ENCODE data around the gene SFXN5. TPM values are rescaled to one million over a fixed set of nuclear protein-coding genes. Genes with fewer than 3 reads are reported as not detected.

Gene SFXN5
- total RNA-seq, 3 donors from 2014 or later = 5.2 to 7.3 (median 5.3) TPM

GRCh38 chr2:73088703-73089102 lies 17.2 kb upstream of the SFXN5 start:
- Mint-ChIP-seq H3K27me3 (ENCODE audit: low read depth) (no peaks in the 10 kb centered on the region), H3K4me3 (no peak overlapping the region), H3K4me1 (ENCODE audit: low read depth) (no peaks in the 10 kb centered on the region), H3K36me3 (ENCODE audit: insufficient read depth) (no peaks in the 10 kb centered on the region), H3K9me3 (no peaks in the 10 kb centered on the region)
- ATAC-seq (no peak), DNase-seq (no peak)

DNA sequence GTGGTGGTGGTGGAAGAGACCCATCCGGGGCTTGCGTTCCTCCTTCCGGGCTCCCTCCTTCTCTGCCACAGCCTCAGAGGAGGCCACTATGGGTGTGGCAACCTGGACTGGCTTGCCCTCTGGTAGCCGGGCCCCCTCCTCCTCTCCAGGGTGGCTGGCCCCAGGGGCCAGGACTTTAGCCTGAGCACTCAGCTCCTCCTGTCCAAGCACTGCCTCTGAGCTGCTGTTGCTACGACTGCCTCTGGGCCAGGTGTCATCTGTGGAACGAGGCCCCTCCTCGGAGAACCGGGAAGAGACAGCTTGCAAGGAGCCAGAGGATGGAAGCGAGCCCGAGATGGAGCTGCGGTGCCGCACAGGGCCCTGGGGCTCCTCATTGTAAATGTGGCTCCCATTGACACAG lies 16.7 kb upstream of the SFXN5 start:
- DNase-seq (no peak), ATAC-seq (no peak)
- no peak overlapping the region for H3K4me3 Mint-ChIP-seq
- H3K4me1 Mint-ChIP-seq (ENCODE audit: low read depth) = no peaks in the 10 kb centered on the region
- no peaks in the 10 kb centered on the region for H3K9me3 Mint-ChIP-seq
- H3K27me3 Mint-ChIP-seq (ENCODE audit: low read depth) = no peaks in the 10 kb centered on the region
- no peaks in the 10 kb centered on the region for H3K36me3 Mint-ChIP-seq (ENCODE audit: insufficient read depth)

- no peak for ATAC-seq
- Mint-ChIP-seq H3K36me3 (ENCODE audit: insufficient read depth) (no peaks in the 10 kb centered on the region), H3K4me1 (ENCODE audit: low read depth) (no peaks in the 10 kb centered on the region), H3K9me3 (no peaks in the 10 kb centered on the region), H3K27me3 (ENCODE audit: low read depth) (no peaks in the 10 kb centered on the region), H3K4me3 (no peak overlapping the region)
- DNase-seq = no peak
Observed at GRCh38 chr2:73087311-73087710, 15.8 kb upstream of the SFXN5 start.

DNA sequence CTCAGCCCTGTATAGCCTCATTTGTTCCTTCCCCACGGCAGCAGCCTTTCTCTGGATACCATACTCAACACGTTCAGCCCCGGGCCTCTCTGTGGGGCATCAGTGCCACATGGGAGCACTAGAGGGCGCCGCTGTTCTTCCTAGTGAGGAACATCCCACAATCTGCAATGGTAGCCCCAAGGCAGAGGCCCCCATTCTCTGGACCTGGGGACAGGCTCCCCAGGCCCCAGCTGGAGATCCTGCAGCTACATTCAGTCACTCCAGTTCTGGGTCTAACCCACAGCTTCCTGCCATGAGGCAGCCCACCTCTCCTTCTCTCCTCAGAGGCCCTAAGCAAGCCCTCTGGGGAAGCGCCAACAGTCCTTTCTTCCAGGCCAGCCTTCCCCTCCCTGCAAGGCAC lies 14.2 kb upstream of the SFXN5 start:
- Mint-ChIP-seq H3K4me1 (ENCODE audit: low read depth) (no peaks in the 10 kb centered on the region), H3K9me3 (no peaks in the 10 kb centered on the region), H3K36me3 (ENCODE audit: insufficient read depth) (no peaks in the 10 kb centered on the region), H3K4me3 (no peak overlapping the region), H3K27me3 (ENCODE audit: low read depth) (no peaks in the 10 kb centered on the region)
- ATAC-seq (peak; percentile 91 to 92), DNase-seq (peak; percentile 82)

GRCh38 chr2:73084971-73085370 lies 13.5 kb upstream of the SFXN5 start:
- Mint-ChIP-seq H3K27me3 (ENCODE audit: low read depth) (no peaks in the 10 kb centered on the region), H3K36me3 (ENCODE audit: insufficient read depth) (no peaks in the 10 kb centered on the region), H3K9me3 (no peaks in the 10 kb centered on the region), H3K4me3 (no peak overlapping the region), H3K4me1 (ENCODE audit: low read depth) (no peaks in the 10 kb centered on the region)
- no peak for ATAC-seq
- no peak for DNase-seq

GRCh38 chr2:73083886-73084800 lies 12.6 kb upstream of the SFXN5 start:
- Mint-ChIP-seq H3K9me3 (no peaks in the 10 kb centered on the region), H3K27me3 (ENCODE audit: low read depth) (no peaks in the 10 kb centered on the region), H3K36me3 (ENCODE audit: insufficient read depth) (no peaks in the 10 kb centered on the region), H3K4me1 (ENCODE audit: low read depth) (no peaks in the 10 kb centered on the region), H3K4me3 (no peak overlapping the region)
- ATAC-seq = no peak
- no peak for DNase-seq

DNA sequence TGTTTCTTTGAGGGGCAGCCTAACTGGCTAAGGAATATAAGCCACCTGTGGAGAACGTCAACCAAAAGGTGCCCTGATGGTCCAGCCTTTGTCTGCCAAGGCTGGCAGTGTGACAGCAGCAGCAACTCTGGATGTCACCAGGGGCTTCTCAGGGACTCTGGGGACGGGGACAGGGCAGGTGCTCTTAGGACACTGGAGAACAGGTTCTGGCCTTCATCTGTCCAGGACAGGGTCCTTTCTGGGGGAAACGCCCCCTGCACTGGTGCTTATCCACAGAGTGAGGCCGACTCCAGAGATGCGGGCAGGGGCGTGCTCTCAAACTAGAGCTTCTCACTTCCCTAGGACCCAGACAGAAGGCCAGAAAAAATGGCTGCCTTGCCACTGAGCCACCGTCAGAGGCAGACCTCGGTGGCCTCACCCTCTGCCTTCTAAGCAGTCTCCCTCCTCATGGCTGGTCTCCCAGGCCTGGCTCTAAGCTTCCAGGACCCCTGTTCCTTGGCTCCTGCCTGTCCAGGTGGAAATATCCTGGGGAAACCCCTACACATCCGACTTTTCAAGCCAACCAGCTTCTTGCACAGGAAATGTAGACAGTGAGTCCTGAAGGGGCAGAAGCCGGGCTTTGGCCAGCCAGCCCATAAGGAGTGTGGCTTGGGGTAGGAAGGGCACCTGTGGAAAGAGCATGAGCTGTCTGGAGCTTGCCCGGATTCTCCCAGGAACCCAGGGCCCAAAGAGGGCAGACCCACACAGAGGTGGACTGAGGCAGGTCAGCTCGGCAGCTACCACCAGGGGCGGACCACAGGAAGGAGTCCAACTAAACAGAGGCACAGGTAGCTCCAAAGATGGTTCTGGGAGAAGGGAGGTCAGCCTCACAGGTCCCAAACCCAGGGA lies 11.3 kb upstream of the SFXN5 start:
- ATAC-seq (no peak), DNase-seq (no peak)
- H3K36me3 Mint-ChIP-seq (ENCODE audit: insufficient read depth) = no peaks in the 10 kb centered on the region
- H3K9me3 Mint-ChIP-seq = no peaks in the 10 kb centered on the region
- H3K4me3 Mint-ChIP-seq = no peak overlapping the region
- H3K27me3 Mint-ChIP-seq (ENCODE audit: low read depth) = no peaks in the 10 kb centered on the region
- no peaks in the 10 kb centered on the region for H3K4me1 Mint-ChIP-seq (ENCODE audit: low read depth)

DNA sequence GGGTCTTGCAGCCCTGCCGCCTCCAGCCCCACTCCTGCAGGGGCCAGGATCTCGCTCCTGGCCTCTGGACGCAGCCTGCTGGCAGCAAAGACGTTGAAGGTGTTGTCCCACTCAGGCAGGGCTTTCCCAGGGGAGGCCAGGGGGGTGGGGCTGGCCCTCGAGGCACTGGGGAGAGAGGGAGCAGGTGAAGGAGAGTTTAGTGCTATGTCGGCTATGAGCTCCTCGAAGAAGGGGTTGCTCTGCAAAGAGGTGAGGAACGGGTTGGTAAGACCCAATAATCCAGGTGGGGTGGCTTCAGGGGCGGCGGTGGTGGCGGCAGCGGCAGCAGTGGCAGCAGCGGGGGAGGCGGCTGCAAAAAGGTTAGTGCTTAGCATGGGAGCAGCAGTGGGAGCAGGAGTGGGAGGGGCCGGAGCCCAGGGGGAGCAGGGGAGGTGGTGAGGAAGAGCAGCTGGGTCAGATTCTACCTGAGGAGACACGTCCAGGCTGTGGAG lies 9.7 kb upstream of the SFXN5 start:
- Mint-ChIP-seq H3K9me3 (no peaks in the 10 kb centered on the region), H3K4me3 (no peak overlapping the region)
- no peak for ATAC-seq

GRCh38 chr2:73080321-73081131 lies 9.0 kb upstream of the SFXN5 start:
- no peaks in the 10 kb centered on the region for H3K27me3 Mint-ChIP-seq (ENCODE audit: low read depth)
- DNase-seq = no peak
- ATAC-seq = no peak
- no peaks in the 10 kb centered on the region for H3K9me3 Mint-ChIP-seq
- H3K4me1 Mint-ChIP-seq (ENCODE audit: low read depth) = no peaks in the 10 kb centered on the region
- H3K36me3 Mint-ChIP-seq (ENCODE audit: insufficient read depth) = no peaks in the 10 kb centered on the region
- no peak overlapping the region for H3K4me3 Mint-ChIP-seq

More for the DNA sequence above, 9.7 kb upstream of the SFXN5 start:
- Mint-ChIP-seq H3K4me1 (ENCODE audit: low read depth) (no peaks in the 10 kb centered on the region), H3K36me3 (ENCODE audit: insufficient read depth) (no peaks in the 10 kb centered on the region), H3K27me3 (ENCODE audit: low read depth) (no peaks in the 10 kb centered on the region)
- DNase-seq = no peak

DNA sequence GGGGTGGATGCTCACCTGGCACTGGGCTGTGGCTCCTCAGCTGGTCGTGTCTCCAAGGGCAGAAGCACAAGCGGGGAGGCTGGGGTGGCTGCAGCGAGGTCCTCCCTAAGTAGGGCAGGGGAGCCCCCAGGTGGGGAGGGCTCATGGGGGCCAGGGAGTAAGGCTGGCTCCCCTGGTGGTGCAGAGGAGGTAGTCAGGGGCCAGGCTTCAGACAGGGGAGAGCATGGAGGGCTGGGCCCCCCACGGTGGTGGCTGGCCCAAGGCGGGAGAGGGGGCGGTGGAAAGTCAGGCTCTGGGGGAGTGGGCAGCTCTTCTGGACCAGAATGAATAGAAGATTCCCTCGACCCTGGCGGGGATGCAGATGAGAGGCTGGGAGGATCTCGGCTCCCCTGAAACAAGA lies 8.1 kb upstream of the SFXN5 start:
- Mint-ChIP-seq H3K36me3 (ENCODE audit: insufficient read depth) (no peaks in the 10 kb centered on the region), H3K4me3 (no peak overlapping the region)
- no peak for ATAC-seq

GRCh38 chr2:73078457-73079411 lies 7.2 kb upstream of the SFXN5 start:
- H3K9me3 Mint-ChIP-seq = no peaks in the 10 kb centered on the region
- no peak for DNase-seq
- no peak for ATAC-seq
- H3K4me3 Mint-ChIP-seq = no peak overlapping the region
- no peaks in the 10 kb centered on the region for H3K4me1 Mint-ChIP-seq (ENCODE audit: low read depth)
- no peaks in the 10 kb centered on the region for H3K27me3 Mint-ChIP-seq (ENCODE audit: low read depth)
- H3K36me3 Mint-ChIP-seq (ENCODE audit: insufficient read depth) = no peaks in the 10 kb centered on the region

More for the DNA sequence above, 8.1 kb upstream of the SFXN5 start:
- no peak for DNase-seq
- Mint-ChIP-seq H3K27me3 (ENCODE audit: low read depth) (no peaks in the 10 kb centered on the region), H3K9me3 (no peaks in the 10 kb centered on the region), H3K4me1 (ENCODE audit: low read depth) (no peaks in the 10 kb centered on the region)

GRCh38 chr2:73077424-73077795 lies 5.9 kb upstream of the SFXN5 start:
- no peaks in the 10 kb centered on the region for H3K4me1 Mint-ChIP-seq (ENCODE audit: low read depth)
- DNase-seq (no peak), ATAC-seq (no peak)
- H3K9me3 Mint-ChIP-seq = no peaks in the 10 kb centered on the region
- H3K27me3 Mint-ChIP-seq (ENCODE audit: low read depth) = no peaks in the 10 kb centered on the region
- no peaks in the 10 kb centered on the region for H3K36me3 Mint-ChIP-seq (ENCODE audit: insufficient read depth)
- H3K4me3 Mint-ChIP-seq = no peak overlapping the region

- H3K9me3 Mint-ChIP-seq = no peaks in the 10 kb centered on the region
- DNase-seq = no peak
- ATAC-seq = no peak
- H3K36me3 Mint-ChIP-seq (ENCODE audit: insufficient read depth) = no peaks in the 10 kb centered on the region
- H3K27me3 Mint-ChIP-seq (ENCODE audit: low read depth) = no peaks in the 10 kb centered on the region
- H3K4me1 Mint-ChIP-seq (ENCODE audit: low read depth) = peaks cover 5% of the 10 kb centered on the region
- H3K4me3 Mint-ChIP-seq = no peak overlapping the region
Observed at GRCh38 chr2:73076701-73077423, 5.3 kb upstream of the SFXN5 start.

Measured in activated T-cell treated with anti-CD3 and anti-CD28 coated beads, Interleukin-2, amount 50 U/mL, for 4 hours (primary cell).